Activated CD4-positive, alpha-beta T cell treated with anti-CD3 and anti-CD28 coated beads, Interleukin-2, Interleukin-4, amounts not matched to agents 100 ng/mL and 50 ng/mL, durations not matched to agents 16 hours and 8 hours (primary cell): ENCODE data around the gene DHRS12.
A peak's percentile ranks its signal among the peaks of the same experiment; 100 is the strongest.

ENCODE experiments used
- DNase-seq: peaks from one replicate; pipeline ENCODE4 v3.0.0-alpha.2; 2020; ENCODE audit warnings: low spot score

DHRS12 gene

GRCh38 chr13:51759240-51759639, 44.7 kb downstream of the DHRS12 start:
- no peak for DNase-seq

DNA sequence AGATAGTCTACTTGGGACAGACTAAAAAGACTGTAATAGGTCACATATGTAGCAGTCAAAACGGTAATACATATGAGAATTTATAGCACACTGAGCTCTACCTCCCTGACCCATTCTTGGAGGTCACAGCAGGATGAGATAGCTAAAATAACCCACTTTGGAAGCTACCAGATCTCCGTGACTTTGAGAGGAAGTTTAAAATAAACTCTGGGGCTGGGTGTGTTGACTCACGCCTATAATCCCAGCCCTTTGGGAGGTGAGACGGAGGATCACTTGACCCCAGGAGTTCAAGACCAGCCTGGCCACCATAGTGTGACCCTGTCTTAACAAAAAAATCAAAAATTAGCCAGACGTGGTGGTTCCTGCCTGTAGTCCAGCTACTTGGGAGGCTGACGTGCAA, 45.3 kb downstream of the DHRS12 start:
- DNase-seq, result no peak

DNA sequence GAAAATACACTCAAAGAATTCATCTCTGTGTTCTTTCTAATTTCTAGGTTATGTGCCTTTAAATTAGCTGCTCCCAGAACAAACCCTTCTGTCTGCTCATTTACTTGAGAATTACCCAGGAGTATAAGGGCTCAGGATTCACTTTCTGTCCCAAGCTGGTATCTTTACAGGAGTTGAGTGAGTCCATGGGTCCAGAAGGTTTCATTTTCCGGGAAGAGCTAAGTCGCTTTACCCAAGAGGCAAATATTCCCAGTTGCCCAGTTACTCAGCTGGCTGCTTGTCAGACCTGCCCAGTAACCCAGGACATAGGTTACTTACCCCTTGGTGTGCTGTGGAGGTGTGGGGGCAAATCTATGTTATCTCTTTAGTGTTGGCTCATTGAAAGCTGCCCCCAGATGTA, 47.3 kb downstream of the DHRS12 start:
- no peak for DNase-seq

- DNase-seq, result no peak
Measured at GRCh38 chr13:51747438-51748434, 56.2 kb downstream of the DHRS12 start.

DNA sequence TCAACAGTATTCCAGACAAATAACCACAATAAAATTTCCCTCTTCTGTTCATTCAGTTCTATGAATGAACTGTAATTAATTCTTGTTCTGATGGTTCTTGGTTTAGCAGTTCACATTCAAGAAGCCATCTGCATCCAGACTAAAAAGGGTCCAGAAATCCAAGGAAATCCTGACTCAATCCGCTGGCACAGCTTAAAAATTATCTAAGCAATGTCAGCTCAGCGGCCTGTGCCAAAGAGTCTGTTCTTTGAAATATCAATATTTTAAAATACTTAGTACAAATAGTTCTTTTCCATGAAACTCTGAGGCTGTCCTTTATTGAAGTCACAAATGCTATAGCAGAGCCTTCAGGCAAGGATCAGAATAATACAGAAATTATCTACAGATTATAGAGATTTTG, 57.2 kb downstream of the DHRS12 start:
- no peak for DNase-seq

- no peak for DNase-seq
Measured at GRCh38 chr13:51745243-51745642, 58.7 kb downstream of the DHRS12 start.

DNA sequence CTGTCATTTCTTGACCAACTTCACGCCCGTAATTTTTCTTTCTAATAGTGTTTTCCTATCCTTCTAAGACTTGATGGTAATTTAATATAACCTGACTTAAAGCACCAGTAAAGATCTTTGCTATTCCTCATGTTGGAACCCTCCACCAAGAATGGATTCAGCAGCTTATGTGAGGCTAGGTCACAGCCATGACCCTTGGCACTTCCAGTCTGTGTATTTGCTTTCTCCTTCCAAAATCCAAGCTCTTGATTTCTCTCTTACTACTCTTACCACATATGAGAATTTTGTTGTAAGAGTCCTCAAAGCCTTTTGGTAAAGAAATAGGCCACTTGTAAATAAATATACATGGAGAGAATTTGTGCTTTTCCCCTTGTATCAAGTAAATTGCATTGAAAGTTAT, 61.4 kb downstream of the DHRS12 start:
- DNase-seq, result no peak

GRCh38 chr13:51742031-51742430, 61.9 kb downstream of the DHRS12 start:
- no peak for DNase-seq

DNA sequence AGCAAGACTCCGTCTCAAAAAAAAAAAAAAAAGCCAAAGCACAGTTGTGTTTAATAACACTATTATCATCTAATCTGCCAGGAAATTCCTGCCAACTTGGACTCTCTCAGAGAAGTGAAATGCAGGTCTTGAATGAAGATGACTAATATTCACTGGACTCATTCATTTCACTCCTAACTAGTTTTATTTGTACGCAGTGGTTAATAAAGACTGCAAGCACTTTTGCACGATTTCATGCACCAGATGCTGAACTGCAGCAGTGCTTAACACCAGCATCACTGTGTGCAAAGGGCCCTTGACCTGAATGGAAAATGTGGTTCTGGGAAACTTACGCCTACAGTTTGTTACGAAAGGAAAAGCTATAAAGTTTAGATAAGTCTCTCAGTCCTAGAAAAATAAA, 63.3 kb downstream of the DHRS12 start:
- DNase-seq, result peak; percentile 15

- DNase-seq, result no peak
Measured at GRCh38 chr13:51739027-51739764, 64.8 kb downstream of the DHRS12 start.

DNA sequence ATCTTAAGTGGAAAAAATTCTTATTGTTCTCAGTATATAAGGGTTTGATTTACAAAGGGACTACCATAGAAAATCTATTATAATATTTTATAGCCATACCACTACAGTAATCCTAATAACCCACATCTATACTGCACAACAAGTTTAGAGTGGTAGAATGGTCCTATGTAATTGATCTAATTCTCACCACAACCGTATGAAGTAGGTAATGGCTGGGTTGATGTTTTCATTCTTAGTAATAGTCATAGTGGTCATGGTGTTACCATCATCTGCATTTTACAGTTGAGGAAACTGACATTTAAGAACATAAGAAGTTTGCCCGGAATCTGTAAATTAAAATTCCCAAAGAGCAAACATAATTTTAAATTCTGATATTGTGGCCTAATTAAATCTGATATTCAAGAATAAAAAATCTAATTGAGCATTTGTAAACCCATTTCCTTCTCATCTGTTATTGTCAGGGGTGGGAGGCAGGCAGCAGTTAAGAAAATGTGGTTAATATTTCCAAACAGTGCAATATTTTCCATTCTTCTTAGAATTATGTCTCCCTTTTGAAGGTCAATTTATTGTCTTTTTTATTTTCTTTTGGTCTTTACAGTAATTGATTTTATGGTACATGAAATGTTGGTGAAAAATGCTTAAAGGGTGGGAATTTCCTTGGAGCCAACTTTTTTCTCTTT, 65.6 kb downstream of the DHRS12 start:
- DNase-seq, result peak; percentile 35

- no peak for DNase-seq
Measured at GRCh38 chr13:51737609-51738008, 66.4 kb downstream of the DHRS12 start.

DNA sequence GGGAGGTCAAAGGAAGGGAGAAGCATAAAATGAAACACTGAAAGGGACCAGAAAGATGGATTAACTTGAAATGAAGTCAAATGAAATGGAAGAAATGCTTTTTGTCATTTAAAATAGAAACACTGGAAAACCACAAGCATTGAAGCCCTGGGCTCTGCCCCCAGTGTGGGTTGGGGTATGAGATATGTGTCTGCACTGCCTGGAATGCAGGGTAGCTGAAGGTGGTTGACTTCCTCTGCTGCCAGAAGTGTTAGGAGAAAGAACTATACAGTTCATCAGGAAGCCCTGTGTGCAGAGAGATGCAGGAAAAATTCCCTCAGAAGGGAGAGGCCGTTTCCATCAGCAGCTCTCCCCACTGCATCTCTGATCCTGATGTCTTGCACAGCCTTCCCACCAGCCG, 69.2 kb downstream of the DHRS12 start:
- DNase-seq, result no peak

DNA sequence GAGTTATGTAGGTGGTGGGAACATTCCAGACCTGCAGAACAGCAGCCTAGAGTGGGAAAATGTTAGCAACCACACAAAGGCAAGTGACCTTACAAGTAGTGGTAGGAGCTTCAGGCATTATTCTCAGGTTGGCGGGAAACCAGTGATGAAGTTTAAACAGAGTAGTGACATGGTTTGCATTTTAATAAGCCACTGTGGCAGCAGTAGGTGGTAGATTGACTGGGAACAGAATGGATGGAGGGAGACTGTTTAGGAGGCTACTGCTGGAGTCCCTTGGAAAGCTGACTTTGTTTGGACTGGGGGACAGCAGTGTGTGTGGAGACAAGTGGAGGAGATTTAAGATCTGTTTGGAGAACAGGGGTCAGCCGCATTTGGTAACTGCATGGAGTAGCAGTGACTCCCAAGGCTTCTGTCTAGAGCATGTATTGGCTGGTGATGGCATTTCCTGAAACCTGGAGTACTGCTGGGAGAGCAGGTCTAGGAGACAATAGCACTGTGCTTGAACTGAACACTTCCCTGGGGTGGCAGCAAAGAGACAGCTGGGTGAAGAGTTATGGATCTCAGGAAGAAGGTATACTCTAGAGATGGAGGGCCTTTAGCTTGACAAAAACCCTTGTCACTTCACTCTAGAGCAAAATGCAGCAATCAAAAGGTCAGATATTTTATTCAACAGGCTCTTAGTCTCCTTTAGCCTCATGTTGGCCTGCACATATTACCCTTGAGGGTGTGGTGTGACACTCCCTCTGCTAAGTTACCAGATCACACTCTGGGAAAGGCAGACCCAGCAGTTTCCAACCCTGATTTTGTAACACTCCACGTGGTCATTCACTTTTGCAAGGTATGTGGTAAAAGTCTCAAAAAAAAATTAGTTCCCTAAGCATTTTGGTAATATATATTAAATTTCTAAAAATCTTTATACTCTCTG, 70.3 kb downstream of the DHRS12 start:
- DNase-seq, result no peak

- no peak for DNase-seq
Measured at GRCh38 chr13:51731759-51732158, 72.2 kb downstream of the DHRS12 start.

DNA sequence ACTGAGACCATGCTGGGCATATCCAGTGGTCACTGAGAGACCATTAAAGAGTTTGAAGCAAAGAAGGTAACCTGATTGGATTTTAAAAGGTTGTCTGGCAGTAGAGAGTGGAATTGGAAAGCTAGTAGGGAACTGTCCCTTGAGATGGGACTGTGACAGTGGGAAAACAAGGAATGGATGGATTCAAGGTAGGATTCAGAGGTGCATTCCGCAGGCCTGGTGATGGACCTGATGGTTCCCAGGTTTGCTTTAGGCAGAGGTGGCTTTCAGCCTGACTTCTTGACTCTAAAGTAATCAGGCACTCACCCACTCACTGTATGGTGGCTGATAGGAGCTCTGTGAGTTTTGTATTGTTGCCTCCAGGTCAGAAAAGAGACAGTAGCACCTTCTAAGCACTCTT, 73.0 kb downstream of the DHRS12 start:
- DNase-seq, result no peak

GRCh38 chr13:51729866-51730553, 74.0 kb downstream of the DHRS12 start:
- DNase-seq, result peak; percentile 64

- peak; percentile 16 for DNase-seq
Measured at GRCh38 chr13:51728972-51729371, 75.0 kb downstream of the DHRS12 start.

- DNase-seq, result peak; percentile 54
Measured at GRCh38 chr13:51728275-51728673, 75.7 kb downstream of the DHRS12 start.

GRCh38 chr13:51727634-51728274, 76.2 kb downstream of the DHRS12 start:
- no peak for DNase-seq
